ENCODE results near the gene PAH.
"Not testable (repeated sequence)": the region's sequence is repeated elsewhere in the genome, so short reads cannot be mapped to it uniquely, and the experiment has no call there.

The PAH gene

DNA sequence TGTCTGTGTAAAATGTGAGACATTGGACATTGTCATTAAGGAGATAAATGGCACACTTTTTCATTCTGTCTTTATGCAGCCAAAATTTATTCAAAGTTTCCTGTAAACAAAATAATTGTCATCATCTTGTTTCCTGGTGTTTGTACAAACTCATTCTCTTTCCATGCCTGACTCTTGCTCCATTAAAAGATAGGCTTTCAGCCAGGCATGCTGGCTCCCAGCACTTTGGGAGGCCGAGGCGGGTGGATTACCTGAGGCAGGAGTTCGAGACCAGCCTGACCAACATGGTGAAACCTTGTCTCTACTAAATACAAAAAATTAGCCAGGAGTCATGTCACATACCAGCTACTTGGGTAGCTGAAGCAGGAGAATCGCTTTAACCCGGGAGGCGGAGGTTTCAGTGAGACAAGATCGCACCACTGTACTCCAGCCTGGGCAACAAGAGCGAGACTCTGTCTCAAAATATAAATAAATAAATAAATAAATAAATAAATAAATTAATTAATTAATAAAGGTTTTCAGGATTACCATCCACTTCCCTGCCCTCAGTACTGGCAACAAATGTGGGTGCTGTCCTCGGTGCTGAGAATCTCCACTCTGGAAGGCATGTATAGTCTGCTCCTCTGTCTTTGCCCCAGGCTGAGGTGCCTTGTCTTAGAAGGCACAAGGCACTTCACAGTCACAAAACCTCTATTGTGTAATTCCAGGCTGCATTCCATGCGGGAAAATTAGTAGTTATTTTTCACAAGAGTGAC, 83.2 kb downstream of the PAH start:
- in situ Hi-C loops (cut with HindIII; ENCODE audit: low sequenced_read_pairs) = no loop called here

DNA sequence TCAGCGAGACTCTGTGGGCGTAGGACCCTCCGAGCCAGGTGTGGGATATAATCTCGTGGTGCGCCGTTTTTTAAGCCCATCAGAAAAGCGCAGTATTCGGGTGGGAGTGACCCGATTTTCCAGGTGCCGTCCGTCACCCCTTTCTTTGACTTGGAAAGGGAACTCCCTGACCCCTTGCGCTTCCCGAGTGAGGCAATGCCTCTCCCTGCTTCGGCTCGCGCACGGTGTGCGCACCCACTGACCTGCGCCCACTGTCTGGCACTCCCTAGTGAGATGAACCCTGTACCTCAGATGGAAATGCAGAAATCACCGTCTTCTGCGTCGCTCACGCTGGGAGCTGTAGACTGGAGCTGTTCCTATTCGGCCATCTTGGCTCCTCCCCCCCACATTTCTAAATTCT, 84.2 kb downstream of the PAH start:
- in situ Hi-C loops (cut with HindIII; ENCODE audit: low sequenced_read_pairs) = not testable (repeated sequence)

DNA sequence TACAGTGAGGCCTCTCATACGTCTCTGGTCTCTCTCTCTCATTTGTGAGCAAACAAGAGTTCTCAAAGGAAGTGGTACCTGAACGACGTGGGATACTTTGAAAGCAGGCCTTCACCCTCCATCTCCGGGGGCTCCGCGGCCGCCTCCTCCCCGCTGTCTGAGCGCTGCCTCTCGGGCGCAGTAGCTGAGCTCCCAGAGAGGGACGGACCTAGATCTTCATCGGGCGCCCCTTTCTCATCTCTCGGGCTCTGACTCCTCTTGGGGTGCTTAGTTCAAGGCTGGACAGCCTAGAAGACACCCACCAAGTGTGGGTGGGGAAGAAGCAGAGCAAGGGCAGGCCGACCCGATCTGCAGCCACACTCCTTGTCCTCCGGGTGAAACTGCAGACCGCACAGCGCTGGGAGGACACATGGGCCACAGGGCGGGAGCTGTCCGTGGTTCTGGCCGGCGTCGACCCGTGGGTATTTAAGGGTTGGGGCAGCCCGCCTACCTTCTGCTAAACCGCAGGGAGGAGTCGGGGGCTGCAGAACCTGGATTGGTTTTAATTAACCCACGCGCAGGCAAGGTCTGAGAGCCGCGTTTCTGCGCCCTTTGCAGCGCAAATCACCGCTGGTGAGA, 92.7 kb downstream of the PAH start:
- in situ Hi-C loops (cut with HindIII; ENCODE audit: low sequenced_read_pairs) = no loop called here

DNA sequence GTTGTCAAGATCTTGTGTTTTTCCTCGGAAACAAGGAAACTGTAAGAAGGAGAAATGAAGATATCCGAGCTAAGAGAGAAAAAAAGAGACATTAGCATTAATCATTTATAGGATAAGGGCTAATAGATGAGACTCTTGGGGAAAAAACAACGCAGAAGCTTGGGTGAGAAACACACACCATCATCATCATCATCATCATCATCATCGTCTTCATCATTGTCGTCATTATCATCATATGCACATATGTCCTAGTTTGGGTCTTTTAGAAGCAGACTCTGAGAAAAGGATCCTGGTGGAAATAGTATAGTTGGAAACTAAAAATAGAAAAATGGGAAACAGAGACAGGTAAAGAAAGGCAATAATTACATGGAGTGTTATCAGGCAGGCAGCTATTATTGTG, 95.9 kb downstream of the PAH start:
- in situ Hi-C loops (cut with HindIII; ENCODE audit: low sequenced_read_pairs) = no loop called here

DNA sequence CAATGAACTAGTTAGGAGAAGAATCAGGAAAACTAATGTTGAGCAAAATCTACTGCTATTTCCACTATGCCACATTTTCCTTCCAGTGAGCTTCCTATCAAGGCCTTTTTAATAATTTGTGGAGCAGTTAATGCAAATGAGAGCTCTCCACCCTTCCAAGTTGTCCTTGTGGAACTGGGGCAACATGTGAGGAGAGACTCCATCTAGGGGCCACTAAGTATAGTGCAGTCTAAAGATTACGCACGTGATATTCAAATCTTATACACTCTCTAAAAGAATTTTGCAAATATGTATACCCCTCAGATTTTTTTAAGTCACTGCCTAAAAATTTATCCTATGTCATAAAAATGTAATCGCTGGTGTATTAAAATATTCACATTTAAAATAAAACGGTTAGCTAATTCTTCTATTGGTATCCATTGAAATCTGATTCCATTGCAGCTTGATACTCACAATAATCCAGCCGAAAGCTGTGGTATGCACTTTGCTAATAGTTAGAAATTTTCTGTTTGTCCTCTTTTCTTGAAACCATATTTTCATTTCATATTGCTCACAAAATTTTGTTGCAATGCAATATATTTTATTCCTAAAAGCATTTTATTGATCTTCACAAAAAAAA, 100.1 kb downstream of the PAH start:
- in situ Hi-C loops (cut with HindIII; ENCODE audit: low sequenced_read_pairs) = no loop called here

DNA sequence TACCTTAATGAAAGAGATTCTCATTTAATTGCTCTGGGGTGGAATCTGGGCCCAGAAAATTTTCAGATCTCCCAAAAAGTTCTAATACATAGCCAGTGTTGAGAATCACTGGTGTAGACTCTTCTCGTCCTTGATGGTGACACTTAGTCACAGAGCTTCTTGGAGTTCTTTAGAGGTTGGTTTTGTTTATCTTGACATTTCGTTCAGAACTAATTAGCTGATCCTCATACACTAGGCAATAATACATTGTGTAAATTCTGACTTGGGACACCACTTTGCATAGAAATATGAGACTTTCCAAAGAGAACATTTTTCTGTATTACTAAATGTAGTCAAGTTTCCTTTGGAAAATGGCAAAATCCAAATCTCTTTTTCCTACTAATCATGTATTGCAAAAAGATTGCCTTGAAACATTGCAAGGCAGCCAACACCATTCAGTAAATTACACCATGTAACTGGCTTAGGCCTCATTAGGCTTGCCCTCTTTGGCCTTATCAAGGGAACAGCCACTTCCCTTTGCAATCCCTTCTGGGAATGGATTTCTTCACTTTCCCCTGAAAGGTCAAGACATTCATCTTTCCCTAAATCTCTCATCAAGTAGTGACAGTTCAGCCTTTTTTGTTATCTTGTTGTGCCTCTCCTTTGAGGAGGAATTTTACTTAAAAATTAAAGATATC, 102.2 kb downstream of the PAH start:
- in situ Hi-C loops (cut with HindIII; ENCODE audit: low sequenced_read_pairs) = no loop called here

DNA sequence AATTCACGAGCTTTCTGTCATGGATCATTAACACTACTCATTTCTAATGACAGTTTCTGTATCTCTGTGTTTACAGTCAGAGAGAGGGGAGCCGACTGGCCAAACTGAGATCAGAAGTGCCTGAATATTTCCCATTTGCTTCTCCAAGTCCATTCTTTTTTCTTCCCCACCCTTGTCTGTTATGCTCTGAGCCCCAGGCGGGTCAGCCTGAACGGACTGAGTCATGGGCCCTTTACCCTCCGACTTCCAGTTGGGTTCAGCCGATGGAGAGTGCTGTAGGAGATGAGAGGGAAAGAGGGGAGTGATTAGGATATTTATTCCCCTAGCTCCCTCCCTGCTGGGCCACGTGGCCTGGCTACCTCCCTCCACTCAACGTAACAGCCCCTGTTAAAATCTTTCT, 104.7 kb downstream of the PAH start:
- in situ Hi-C loops (cut with HindIII; ENCODE audit: low sequenced_read_pairs) = no loop called here

DNA sequence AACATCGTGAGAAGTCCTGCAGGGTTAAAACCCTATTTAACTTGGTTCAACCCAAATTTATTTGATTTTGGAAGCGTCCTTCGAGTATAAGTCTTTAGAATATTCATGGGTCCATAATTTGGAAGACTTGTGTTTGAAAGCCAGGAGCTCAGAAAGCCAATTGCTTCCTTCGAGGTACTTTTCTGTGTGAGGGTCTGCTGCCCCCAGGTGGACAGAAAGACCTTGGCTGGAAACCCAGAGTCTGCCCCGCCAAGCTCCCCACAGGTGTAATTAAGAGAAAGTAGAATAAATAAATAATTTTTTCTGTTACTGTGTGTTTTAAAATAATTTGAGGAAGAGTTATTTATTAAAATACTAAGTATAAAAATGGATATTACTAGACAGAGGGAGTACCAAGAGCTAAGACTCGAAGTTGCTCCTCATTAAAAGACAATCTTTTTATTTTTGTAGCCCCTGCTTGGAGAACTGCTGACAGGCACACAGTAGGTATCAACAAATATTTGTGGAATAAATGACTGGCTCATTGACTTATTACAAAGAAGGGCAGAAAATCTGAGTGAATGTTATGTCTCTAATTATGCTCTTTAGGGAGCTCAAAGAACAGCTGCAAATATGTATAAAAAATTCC, 105.8 kb downstream of the PAH start:
- in situ Hi-C loops (cut with HindIII; ENCODE audit: low sequenced_read_pairs) = no loop called here

DNA sequence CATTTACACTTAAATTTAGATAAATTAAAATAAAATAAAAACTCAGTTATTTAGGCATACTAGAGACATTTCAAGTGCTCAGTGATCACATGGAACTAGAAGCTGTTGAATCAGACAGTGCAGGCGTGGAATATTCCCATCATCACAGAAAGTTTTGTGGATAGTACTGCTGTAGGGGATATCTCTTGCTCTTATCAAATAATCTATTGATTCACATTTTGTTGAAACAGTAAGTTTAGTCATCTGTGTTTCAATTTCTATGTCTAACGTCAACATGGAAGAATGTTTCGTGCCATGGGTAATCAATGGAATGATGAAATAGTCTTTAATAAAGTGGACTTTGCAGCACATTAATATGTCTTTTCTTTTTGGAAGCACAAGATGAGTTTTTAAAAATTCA, 108.6 kb downstream of the PAH start:
- in situ Hi-C loops (cut with HindIII; ENCODE audit: low sequenced_read_pairs) = no loop called here

DNA sequence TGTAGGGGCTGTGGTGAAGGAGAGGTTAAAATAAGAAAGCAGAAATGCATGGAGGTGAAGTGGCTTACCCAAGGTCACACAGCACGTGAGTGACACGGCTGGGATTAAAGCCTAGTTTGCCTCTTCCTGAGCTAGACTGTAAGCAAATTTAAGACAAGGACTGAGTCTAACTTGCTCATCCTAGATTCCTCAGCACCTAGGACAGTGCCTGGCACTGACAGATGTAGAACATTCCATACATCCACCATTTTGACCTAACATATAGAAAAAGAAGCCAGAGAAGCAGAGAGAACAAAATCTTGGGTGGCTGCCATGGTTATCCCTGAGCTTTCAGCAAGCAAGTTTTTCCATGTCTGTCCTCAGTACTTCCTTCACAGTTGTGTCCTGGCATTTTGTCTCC, 110.5 kb downstream of the PAH start:
- in situ Hi-C loops (cut with HindIII; ENCODE audit: low sequenced_read_pairs) = no loop called here

DNA sequence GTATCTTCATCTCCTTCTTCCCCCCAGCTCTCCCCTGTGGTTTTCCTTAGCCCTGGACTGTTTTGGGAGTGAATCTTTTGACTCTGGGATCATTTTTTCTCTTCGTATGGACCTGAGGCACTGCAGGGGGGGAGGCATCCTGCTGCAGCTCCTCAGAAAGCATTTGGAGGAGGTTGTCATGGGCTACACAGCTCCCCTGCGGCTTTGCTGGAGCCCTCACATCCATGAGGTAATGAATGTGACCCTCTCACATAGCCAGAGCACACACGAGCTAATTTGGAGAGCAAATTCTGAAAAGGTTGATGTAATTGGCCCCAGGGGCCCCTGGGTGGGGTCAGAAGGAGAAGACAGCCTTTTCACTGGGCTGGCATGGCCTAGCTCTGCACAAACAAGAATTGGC, 110.9 kb downstream of the PAH start:
- in situ Hi-C loops (cut with HindIII; ENCODE audit: low sequenced_read_pairs) = no loop called here

DNA sequence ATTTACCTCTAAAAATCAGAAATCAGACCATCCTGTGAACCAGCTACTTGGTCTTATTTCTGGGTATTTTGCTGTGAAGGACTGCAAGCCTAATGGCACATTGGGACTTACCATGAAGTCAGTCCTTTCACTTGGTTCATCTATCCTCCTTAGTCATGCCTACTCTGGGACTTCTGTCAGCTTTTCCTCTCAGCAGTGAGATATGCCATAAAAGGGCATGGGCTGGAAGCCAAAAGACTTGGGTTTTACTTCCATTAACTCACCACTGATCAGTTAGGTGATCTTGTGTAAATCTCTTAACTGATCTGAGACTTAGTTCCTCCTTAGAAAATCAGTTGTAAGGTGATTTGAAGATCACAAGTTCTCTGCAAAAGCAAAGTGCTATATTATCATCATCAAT, 116.5 kb downstream of the PAH start:
- in situ Hi-C loops (cut with HindIII; ENCODE audit: low sequenced_read_pairs) = no loop called here

DNA sequence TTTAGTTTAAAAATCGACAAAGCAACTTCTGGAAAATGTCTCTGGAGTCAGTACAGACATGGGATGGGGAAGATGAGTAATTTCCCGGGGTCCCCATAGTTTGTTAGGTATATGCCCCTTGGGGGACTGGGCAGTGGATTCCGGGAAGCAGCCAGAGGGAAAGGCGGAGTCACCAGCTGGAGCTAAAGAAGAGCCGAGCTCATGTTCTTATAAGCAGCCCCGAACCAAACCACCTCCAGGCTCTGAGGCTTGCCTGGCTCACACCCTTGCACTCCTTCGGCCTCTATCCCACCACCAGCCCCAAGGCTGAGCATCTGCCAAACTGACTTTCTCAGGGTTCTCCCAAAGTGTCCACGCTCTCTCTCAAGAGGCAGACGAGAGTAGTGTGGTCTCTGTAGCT, 117.8 kb downstream of the PAH start:
- in situ Hi-C loops (cut with HindIII; ENCODE audit: low sequenced_read_pairs) = no loop called here

DNA sequence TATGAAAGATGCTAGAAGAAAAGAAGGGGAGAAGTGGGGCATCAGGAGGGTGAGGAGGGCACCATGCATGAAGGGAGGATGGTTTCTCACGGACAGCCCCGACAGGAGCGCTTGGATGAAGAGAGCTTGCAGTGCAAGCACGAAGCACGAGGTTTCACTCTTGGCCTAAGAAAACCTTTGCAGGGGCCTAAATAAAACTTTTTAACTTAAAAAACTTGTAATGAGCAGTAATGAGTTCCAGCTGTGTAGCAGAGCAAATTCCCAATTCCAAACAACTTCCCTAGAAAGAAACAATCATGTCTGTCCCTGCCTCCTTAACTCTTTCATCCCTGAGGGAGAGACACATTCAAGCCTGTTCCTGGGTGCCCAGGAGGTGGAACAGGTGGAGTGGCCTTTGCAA, 119.5 kb downstream of the PAH start:
- in situ Hi-C loops (cut with HindIII; ENCODE audit: low sequenced_read_pairs) = no loop called here

DNA sequence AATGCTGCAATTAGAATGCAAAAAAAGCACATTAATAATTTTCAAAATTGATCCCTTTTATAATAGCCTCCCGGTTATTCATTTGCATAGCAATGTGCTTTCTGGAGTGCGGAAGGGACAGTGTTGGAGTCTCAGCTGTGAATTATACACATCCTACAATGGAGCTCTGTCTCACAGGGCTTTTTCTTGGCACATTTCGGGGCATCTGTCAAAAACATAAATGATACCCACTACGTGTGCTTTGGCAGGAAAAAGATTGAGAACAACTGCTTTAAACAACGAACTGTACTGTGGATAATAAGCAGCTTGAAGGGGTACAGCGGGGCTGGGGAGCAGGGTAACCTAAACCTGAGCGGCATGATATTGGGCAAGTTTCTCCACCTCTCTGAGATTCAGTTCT, 123.1 kb downstream of the PAH start:
- in situ Hi-C loops (cut with HindIII; ENCODE audit: low sequenced_read_pairs) = no loop called here

All from endothelial cell of hepatic sinusoid (primary cell).